HEK293 (cell line): Measurements from ENCODE around the gene CTIF.

Experiments used
- AEBP2 ChIP-seq: fragments of 450-650 bp; formaldehyde crosslinking; IDR thresholded peaks from 2 replicates; pipeline ENCODE4 v1.5.1; 2016; ENCODE audit warnings: missing biosample characterization, missing genetic modification characterization, borderline replicate concordance
- CTCF ChIP-seq: fragments of 450-650 bp; formaldehyde crosslinking; IDR thresholded peaks from 2 replicates; pipeline ENCODE4 v1.5.1; 2016; ENCODE audit warnings: missing biosample characterization, missing genetic modification characterization
- IKZF3 ChIP-seq: fragments of 450-650 bp; IDR thresholded peaks from 2 replicates; pipeline ENCODE4 v1.5.0; 2018; ENCODE audit warnings: missing biosample characterization, mild to moderate bottlenecking, missing genetic modification characterization, moderate library complexity
- KLF7 ChIP-seq: fragments of 450-650 bp; formaldehyde crosslinking; IDR thresholded peaks from 2 replicates; pipeline ENCODE4 v1.5.1; 2016; ENCODE audit warnings: missing biosample characterization, missing genetic modification characterization, borderline replicate concordance
- PRDM10 ChIP-seq: fragments of 450-650 bp; formaldehyde crosslinking; IDR thresholded peaks from 2 replicates; pipeline ENCODE4 v1.5.1; 2016; ENCODE audit warnings: missing biosample characterization, missing genetic modification characterization
- REST ChIP-seq: fragments of 450-650 bp; formaldehyde crosslinking; IDR thresholded peaks from 2 replicates; pipeline ENCODE4 v1.5.1; 2016; ENCODE audit warnings: missing biosample characterization, missing genetic modification characterization
- TCF7L2 ChIP-seq: IDR thresholded peaks from 2 replicates; pipeline ENCODE4 v1.6.1; 2011; ENCODE audit warnings: low read depth, mild to moderate bottlenecking, inconsistent platforms, low read length, moderate library complexity, borderline replicate concordance
- ZBTB7A ChIP-seq: fragments of 450-650 bp; formaldehyde crosslinking; IDR thresholded peaks from 2 replicates; pipeline ENCODE4 v1.5.1; 2016; ENCODE audit warnings: low read depth, missing biosample characterization, missing genetic modification characterization
- ZEB2 ChIP-seq: fragments of 450-650 bp; formaldehyde crosslinking; IDR thresholded peaks from 2 replicates; pipeline ENCODE4 v1.5.1; 2016; ENCODE audit warnings: missing biosample characterization, missing genetic modification characterization
- ZNF341 ChIP-seq: fragments of 450-650 bp; formaldehyde crosslinking; IDR thresholded peaks from 2 replicates; pipeline ENCODE4; 2016; ENCODE audit warnings: low read depth, missing biosample characterization, missing genetic modification characterization
- ZNF624 ChIP-seq: fragments of 450-650 bp; formaldehyde crosslinking; IDR thresholded peaks from 2 replicates; pipeline ENCODE4 v1.5.1; 2017; ENCODE audit warnings: missing biosample characterization, missing genetic modification characterization
- ZNF677 ChIP-seq: fragments of 450-650 bp; IDR thresholded peaks from 2 replicates; pipeline ENCODE4 v1.5.0; 2018; ENCODE audit warnings: missing biosample characterization, mild to moderate bottlenecking, missing genetic modification characterization, moderate library complexity

GRCh38 chr18:48781163-48781987, 242.5 kb downstream of the CTIF start:
- TF ChIP-seq ZNF624 (tag by site-specific recombination) (no peak), CTCF (tag by site-specific recombination) (no peak), REST (tag by site-specific recombination) (no peak), ZBTB7A (no peak), PRDM10 (no peak; the same call in 1 of the 2 replicates), IKZF3 (tag by site-specific recombination) (no peak), ZNF677 (tag by site-specific recombination) (no peak), TCF7L2 (no peak), AEBP2 (tag by site-specific recombination) (no peak), KLF7 (tag by site-specific recombination) (no peak), ZNF341 (no peak), ZEB2 (tag by site-specific recombination) (no peak)
